ENCODE measurements around the gene SEC14L2. TPM values are rescaled to one million over a fixed set of nuclear protein-coding genes. Genes with fewer than 3 reads are reported as not detected.

SEC14L2 gene
- total RNA-seq, 3 donors from 2014 or later, result 5.3 to 45.7 (median 29.5) TPM

DNA sequence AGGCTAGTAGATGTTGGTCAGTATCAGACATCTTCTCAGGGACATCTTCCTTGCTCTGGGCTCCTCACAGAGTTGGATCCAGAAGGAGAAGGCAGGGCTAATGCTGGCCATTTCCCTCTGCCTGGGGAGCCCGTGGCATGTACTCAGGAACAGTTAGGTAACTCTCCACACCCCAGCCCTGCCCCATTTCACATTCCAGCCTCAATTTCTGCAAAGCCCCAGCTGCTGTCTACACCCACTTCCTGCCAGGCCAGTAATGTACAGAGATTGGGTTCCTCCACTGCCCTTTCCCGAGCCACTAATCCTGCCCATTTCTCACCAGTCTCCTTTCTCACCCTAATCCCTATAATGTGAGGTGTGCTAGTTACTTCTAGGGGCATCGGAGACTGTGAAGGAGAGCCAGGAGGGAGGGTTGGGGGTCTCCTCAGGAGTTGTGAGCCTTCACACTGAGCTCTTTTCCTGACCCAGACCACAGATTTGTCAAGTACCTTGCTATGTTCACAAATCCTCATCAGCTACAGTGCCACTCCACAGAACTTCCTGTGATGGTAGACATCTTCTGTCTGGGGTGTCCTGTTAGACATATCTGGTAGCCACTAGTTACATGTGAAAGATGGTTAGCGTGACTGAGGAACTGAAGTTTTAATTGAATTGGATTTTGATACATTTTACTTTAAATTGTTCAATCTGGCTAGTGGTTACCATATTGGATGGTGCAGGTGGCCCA lies 76.3 kb downstream of the SEC14L2 start:
- DNase-seq (ENCODE audit: low spot score in 2 of 2), result no peak
- TF ChIP-seq, protein P1, sequence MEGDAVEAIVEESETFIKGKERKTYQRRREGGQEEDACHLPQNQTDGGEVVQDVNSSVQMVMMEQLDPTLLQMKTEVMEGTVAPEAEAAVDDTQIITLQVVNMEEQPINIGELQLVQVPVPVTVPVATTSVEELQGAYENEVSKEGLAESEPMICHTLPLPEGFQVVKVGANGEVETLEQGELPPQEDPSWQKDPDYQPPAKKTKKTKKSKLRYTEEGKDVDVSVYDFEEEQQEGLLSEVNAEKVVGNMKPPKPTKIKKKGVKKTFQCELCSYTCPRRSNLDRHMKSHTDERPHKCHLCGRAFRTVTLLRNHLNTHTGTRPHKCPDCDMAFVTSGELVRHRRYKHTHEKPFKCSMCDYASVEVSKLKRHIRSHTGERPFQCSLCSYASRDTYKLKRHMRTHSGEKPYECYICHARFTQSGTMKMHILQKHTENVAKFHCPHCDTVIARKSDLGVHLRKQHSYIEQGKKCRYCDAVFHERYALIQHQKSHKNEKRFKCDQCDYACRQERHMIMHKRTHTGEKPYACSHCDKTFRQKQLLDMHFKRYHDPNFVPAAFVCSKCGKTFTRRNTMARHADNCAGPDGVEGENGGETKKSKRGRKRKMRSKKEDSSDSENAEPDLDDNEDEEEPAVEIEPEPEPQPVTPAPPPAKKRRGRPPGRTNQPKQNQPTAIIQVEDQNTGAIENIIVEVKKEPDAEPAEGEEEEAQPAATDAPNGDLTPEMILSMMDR (IDR thresholded peaks at IDR 0.05), result no peak
- TF ChIP-seq POLR2A (IDR thresholded peaks at IDR 0.05) (no peak), POLR2AphosphoS5 (IDR thresholded peaks at IDR 0.05) (no peak)
- H3K27me3 ChIP-seq, result no peaks in the 10 kb centered on the region
- intact Hi-C loops (cut with DNase I; ENCODE audit: low total_unique reads), result no loop called here
- no peaks in the 10 kb centered on the region for H3K4me1 ChIP-seq
- no peaks in the 10 kb centered on the region for H3K9me3 ChIP-seq
- no peaks in the 10 kb centered on the region for H3K36me3 ChIP-seq
- H3K27ac ChIP-seq, result no peak overlapping the region
- H3K4me3 ChIP-seq, result no peak overlapping the region

DNA sequence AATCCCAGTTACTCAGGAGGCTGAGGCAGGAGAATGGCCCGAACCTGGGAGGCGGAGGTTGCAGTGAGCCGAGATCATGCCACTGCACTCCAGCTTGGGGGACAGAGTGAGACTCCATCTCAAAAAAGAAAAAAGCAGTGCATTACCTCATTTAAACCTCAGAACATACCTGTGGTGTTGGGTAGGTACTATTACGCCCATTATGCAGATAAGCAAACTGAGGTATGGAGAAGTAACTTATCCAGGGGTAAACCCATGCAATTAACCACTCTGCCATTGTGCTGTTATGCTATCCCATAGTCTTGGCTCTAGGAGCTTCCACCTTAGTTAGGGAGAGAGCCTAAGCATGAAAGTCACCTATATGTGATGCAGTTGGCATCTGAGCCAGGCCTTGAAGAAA lies 77.3 kb downstream of the SEC14L2 start:
- Histone ChIP-seq H3K27ac (no peak overlapping the region), H3K9me3 (no peaks in the 10 kb centered on the region), H3K4me3 (no peak overlapping the region), H3K27me3 (no peaks in the 10 kb centered on the region), H3K36me3 (no peaks in the 10 kb centered on the region), H3K4me1 (no peaks in the 10 kb centered on the region)
- TF ChIP-seq POLR2A (IDR thresholded peaks at IDR 0.05) (no peak), POLR2AphosphoS5 (IDR thresholded peaks at IDR 0.05) (no peak)
- TF ChIP-seq, protein P1 (IDR thresholded peaks at IDR 0.05), result no peak
- intact Hi-C loops (cut with DNase I; ENCODE audit: low total_unique reads), result no loop called here
- no peak for DNase-seq (ENCODE audit: low spot score in 2 of 2)

Other genes with a start within 250 kb of the SEC14L2 start
- 1 to 10 TPM; 1.4 to 9.5 (median 1.6) TPM for gene LIF, start 150.3 kb upstream of the SEC14L2 start, total RNA-seq
- 1 to 10 TPM; 1.3 to 2.5 (median 1.3) TPM for gene OSM, start 130.2 kb upstream of the SEC14L2 start, total RNA-seq
- 10 to 100 TPM; 15.5 to 26.6 (median 20.6) TPM for gene CASTOR1, start 107.5 kb upstream of the SEC14L2 start, total RNA-seq
- 10 to 100 TPM; 25.0 to 50.1 (median 32.4) TPM for gene TBC1D10A, start 70.1 kb upstream of the SEC14L2 start, total RNA-seq
- gene SF3A1, start 40.1 kb upstream of the SEC14L2 start, total RNA-seq, result 10 to 100 TPM; 47.7 to 68.6 (median 47.9) TPM
- gene CCDC157, start 40.0 kb upstream of the SEC14L2 start, total RNA-seq, result 1 to 10 TPM; 2.6 to 7.5 (median 6.6) TPM
- 10 to 100 TPM; 13.3 to 15.4 (median 14.0) TPM for gene RNF215, start 9.6 kb upstream of the SEC14L2 start, total RNA-seq
- 10 to 100 TPM in 2 of 3 donors, 1 to 10 TPM in 1; 2.9 to 16.7 (median 14.4) TPM for gene MTFP1, start 28.8 kb downstream of the SEC14L2 start, total RNA-seq
- not detected for gene SEC14L3, start 75.0 kb downstream of the SEC14L2 start, total RNA-seq
- gene SEC14L4, start 108.7 kb downstream of the SEC14L2 start, total RNA-seq, result under 1 TPM in 1 of 3 donors, not detected in 2; 0.29 TPM
- under 1 TPM in 2 of 3 donors, not detected in 1; 0.33 to 0.73 TPM for gene SEC14L6, start 149.7 kb downstream of the SEC14L2 start, total RNA-seq
- 1 to 10 TPM; 1.3 to 2.6 (median 1.3) TPM for gene GAL3ST1, start 177.6 kb downstream of the SEC14L2 start, total RNA-seq
- gene PES1, start 194.9 kb downstream of the SEC14L2 start, total RNA-seq, result 10 to 100 TPM; 45.3 to 65.1 (median 56.4) TPM
- 10 to 100 TPM; 32.4 to 69.8 (median 36.7) TPM for gene TCN2, start 210.2 kb downstream of the SEC14L2 start, total RNA-seq
- 1 to 10 TPM; 3.4 to 8.5 (median 4.8) TPM for gene SLC35E4, start 238.8 kb downstream of the SEC14L2 start, total RNA-seq